ENCODE measurements around the gene PACC1. TPM values are rescaled to one million over a fixed set of nuclear protein-coding genes. Genes with fewer than 3 reads are reported as not detected.

The PACC1 gene
- total and polyA plus RNA-seq, 5 donors, result 2.3 to 4.9 (median 4.0) TPM

DNA sequence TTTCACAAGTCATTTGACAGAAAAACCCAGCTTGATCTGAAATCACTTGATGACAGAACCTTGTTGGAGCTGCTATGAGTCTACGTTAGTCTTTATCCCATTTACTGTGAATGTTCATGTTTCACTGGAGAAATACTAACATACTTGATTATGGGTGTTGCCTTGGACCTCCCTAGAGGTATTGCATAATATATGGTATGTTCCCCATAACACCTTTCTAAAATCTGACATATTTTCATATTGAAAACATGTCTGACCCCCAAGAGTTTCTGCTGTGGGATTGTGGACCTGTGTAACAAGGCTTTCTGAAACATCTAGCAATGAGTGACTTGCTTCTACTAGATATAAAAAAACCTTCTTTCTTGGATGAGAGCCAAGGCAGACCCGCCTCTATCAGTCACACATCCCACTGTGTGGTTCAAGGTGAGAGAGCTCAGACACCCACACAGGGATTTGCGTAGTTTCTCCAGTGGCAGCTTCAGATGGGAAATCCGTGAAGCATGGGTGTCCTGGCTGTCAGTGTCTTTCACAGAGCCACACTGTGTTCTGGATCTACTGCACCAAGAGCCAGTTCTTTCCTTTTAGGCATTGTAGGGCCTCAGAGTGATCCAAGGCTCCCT, 22.6 kb upstream of the PACC1 start:
- no peak for DNase-seq
- Histone ChIP-seq H3K4me1 (ENCODE audit: control insufficient read depth, insufficient read depth, low read length) (peaks cover 3% of the 10 kb centered on the region), H3K27me3 (ENCODE audit: control insufficient read depth, insufficient read depth) (no peaks in the 10 kb centered on the region), H3K27ac (ENCODE audit: low read length) (no peak overlapping the region), H3K4me3 (ENCODE audit: low read length) (no peak overlapping the region), H3K9me3 (ENCODE audit: control insufficient read depth, low read length) (no peaks in the 10 kb centered on the region)
- WGBS, result 71% methylated on average over 4 of the region's 4 CpGs
- intact Hi-C loops (cut with DNase I), result no loop called here
- ATAC-seq, result no peak

DNA sequence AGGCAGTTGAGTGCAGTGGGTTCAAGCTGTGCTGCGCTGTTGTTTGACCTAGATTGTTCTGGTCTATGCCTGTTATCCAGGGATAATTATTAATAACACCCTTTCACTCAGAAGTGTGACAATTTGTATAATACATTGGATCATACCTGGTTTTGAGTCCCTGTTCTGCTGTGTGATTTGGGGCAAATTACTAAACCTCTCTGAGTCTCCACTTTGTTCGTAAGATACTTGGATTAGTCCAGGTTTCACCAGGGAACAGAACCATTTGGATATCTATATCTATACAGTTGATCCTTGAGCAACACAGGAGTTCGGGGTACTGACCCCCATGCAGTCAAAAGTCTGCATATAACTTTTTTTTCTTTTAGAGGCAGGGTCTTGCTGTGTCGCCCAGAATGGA, 20.3 kb upstream of the PACC1 start:
- 92% methylated on average over 4 of the region's 4 CpGs for WGBS

DNA sequence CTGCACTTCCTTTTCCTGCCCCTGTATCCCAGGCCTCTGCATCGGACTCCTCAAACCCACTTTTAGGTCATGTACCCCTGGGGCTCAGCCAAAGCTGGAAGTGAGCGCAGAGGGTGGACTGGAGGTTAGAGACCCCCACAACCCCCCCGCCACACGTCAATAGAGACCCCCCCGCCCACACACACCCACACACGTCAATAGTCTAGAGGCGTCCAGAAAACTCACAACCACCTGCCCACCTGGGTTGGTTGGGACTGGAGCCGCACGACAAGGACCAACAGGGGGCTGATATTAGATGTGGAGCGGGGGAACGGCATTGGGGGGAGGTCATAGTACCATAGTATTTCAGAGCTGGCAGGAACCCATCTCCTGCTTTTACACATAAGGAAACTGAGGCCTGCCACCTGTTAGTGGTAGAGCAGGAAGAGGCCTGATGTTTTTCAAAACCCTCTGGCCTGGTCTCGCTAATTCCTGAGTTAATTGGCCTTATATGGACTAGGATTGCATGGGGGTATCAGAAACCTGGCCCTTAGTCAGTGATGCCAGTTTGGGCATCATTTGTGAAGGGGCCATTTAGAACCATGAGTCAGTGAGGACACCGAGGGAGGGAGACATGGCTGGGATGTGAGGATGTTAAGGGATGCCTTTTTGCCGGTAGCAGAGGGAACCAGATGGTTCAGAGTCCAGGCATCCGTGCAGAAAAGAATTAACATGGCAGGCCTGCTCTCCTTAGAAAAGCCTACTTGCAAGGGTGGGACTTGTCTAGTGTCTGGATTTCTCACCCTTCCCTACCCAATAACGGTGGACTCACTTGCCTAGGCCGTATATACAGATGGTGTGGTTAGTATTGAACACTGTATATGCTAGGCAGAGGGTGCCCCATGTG, 19.1 kb upstream of the PACC1 start:
- WGBS, result 55% methylated on average over 17 of the region's 17 CpGs
- intact Hi-C loops (cut with DNase I), result no loop called here

More for the DNA sequence above, 20.3 kb upstream of the PACC1 start:
- Histone ChIP-seq H3K4me1 (ENCODE audit: control insufficient read depth, insufficient read depth, low read length) (peaks cover 3% of the 10 kb centered on the region), H3K9me3 (ENCODE audit: control insufficient read depth, low read length) (no peaks in the 10 kb centered on the region), H3K27me3 (ENCODE audit: control insufficient read depth, insufficient read depth) (no peaks in the 10 kb centered on the region), H3K4me3 (ENCODE audit: low read length) (no peak overlapping the region), H3K27ac (ENCODE audit: low read length) (no peak overlapping the region)
- ATAC-seq, result no peak
- DNase-seq, result no peak
- intact Hi-C loops (cut with DNase I), result no loop called here

DNA sequence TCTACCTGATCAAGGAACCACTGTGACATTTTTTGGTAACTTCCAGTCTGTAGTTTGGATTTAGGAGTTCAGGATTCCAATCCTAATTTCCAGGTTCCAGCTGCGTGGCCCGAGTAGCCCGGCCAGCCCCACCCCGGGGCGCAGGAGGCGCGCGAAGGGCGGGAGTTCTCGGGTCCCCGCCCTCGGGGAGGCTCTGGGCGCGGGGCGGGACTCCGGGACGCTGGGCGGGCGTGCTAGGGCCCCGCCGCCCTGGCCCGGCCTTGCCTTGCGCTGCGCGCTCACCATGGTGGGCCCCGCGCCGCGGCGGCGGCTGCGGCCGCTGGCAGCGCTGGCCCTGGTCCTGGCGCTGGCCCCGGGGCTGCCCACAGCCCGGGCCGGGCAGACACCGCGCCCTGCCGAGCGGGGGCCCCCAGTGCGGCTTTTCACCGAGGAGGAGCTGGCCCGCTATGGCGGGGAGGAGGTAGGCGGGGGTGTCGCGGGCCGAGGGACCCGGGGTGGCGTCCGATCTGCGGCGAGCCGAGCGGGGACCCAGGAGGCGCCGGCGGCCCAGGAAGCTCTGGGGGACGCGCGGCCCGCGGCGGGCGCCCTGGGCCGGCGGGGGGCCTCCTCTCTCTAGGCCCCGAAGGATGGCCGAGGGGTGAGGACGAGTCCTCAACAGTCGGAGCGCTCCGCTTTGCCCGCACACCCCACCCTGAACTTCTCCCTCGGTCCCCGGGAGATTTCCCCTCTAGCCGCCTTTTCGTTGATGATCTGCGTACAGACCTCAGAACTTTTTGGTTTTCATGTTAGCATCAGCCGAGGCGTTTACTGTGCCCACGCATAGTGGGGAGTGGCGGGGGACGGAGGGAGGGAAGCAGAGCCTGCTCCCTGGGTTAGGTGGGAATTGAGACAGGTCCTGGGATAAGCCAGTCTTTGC, 18.2 kb upstream of the PACC1 start, which contains the start of gene NENF:
Gene NENF (plus strand): TSS at position 260 of the 916 bp plus-strand sequence. CDS start 24 bp downstream, at position 284.
- peak within 1 kb of the TSS; percentile 54 for H3K27ac ChIP-seq (ENCODE audit: low read length)
- H3K9me3 ChIP-seq (ENCODE audit: control insufficient read depth, low read length), result no peaks in the 10 kb centered on the region
- under 1% methylated on average over 86 of the region's 86 CpGs for WGBS
- no peaks in the 10 kb centered on the region for H3K27me3 ChIP-seq (ENCODE audit: control insufficient read depth, insufficient read depth)
- DNase-seq (peak; percentile 88 to 96 (median 95)), ATAC-seq (peak; percentile 99)
- peaks cover 3% of the 10 kb centered on the region for H3K4me1 ChIP-seq (ENCODE audit: control insufficient read depth, insufficient read depth, low read length)
- intact Hi-C loops (cut with DNase I), result no loop called here
- peak within 1 kb of the TSS; percentile 76 for H3K4me3 ChIP-seq (ENCODE audit: low read length)

More for the DNA sequence above, 19.1 kb upstream of the PACC1 start:
- peak in 1 of 3 donors; percentile 16 for DNase-seq
- Histone ChIP-seq H3K9me3 (ENCODE audit: control insufficient read depth, low read length) (no peaks in the 10 kb centered on the region), H3K4me1 (ENCODE audit: control insufficient read depth, insufficient read depth, low read length) (peaks cover 3% of the 10 kb centered on the region), H3K4me3 (ENCODE audit: low read length) (peak overlapping the region; percentile 76), H3K27me3 (ENCODE audit: control insufficient read depth, insufficient read depth) (no peaks in the 10 kb centered on the region), H3K27ac (ENCODE audit: low read length) (no peak overlapping the region)
- no peak for ATAC-seq

DNA sequence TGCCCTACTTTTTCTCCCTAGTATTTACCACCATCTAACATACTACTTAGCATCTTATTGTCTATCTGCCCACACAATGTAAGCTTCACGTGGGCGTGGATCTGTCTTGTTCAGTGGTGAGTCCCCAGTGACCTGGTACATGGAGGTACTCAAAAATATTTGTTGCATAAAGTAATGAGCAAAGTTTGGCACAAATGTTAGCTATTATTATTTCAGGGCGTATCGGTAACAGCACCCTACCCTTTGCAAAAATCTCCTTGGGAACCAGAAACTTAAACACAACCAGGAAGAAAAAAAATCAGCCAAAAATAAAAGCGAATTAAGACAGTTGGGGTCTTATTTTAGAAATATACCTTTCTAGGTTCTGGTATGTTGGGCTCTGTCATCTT, 17.6 kb upstream of the PACC1 start:
- no peaks in the 10 kb centered on the region for H3K27me3 ChIP-seq (ENCODE audit: control insufficient read depth, insufficient read depth)
- peak overlapping the region; percentile 76 for H3K4me3 ChIP-seq (ENCODE audit: low read length)
- intact Hi-C loops (cut with DNase I), result no loop called here
- WGBS, result 17% methylated on average over 5 of the region's 5 CpGs
- no peak overlapping the region for H3K27ac ChIP-seq (ENCODE audit: low read length)
- H3K9me3 ChIP-seq (ENCODE audit: control insufficient read depth, low read length), result no peaks in the 10 kb centered on the region
- ATAC-seq (no peak), DNase-seq (no peak)
- H3K4me1 ChIP-seq (ENCODE audit: control insufficient read depth, insufficient read depth, low read length), result peaks cover 3% of the 10 kb centered on the region

DNA sequence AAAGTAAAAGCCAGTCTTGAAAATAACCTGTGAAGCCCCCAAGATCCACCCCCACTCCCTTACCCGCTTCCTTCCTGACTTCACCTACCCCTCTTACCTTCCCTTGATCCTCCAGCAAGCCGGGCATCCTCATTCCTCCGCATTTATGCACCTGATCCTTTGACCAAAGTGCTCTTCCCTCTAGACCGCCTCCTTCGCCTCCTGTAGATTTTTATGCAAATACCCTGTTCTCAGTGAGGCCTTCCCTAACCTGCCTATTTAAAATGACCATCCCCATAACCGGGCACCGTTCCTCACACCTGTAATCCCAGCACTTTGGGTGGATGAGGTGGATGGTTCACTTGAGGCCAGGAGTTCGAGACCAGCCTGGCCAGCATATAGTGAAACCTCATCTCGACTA, 17.0 kb upstream of the PACC1 start:
- 94% methylated on average over 9 of the region's 9 CpGs for WGBS
- intact Hi-C loops (cut with DNase I), result no loop called here
- Histone ChIP-seq H3K27ac (ENCODE audit: low read length) (peak overlapping the region; percentile 6), H3K9me3 (ENCODE audit: control insufficient read depth, low read length) (no peaks in the 10 kb centered on the region), H3K4me3 (ENCODE audit: low read length) (no peak overlapping the region), H3K27me3 (ENCODE audit: control insufficient read depth, insufficient read depth) (no peaks in the 10 kb centered on the region), H3K4me1 (ENCODE audit: control insufficient read depth, insufficient read depth, low read length) (peaks cover 3% of the 10 kb centered on the region)
- ATAC-seq (no peak), DNase-seq (no peak)

DNA sequence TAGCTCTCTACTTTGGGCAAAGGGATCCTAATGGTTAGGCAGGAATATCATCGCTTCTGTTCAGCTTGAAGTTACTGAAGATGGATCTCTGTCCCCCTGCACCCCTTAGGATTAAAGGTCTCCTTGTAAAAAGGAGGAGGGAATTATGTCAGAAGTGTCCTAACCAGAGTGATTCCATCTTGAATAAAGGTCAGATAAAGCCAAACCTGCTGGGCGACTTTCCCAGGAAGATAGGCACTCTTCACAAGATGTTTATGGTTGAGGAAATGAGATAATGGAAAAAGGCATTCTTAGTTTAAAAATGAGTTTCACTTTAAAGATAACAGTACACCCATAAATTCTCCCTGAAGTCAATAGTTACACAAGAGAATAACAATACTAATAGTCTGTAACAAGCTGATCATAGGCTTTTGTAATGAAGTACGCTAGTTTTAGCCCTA, 16.3 kb upstream of the PACC1 start:
- WGBS, result 77% methylated on average over 3 of the region's 3 CpGs
- no peak for ATAC-seq

DNA sequence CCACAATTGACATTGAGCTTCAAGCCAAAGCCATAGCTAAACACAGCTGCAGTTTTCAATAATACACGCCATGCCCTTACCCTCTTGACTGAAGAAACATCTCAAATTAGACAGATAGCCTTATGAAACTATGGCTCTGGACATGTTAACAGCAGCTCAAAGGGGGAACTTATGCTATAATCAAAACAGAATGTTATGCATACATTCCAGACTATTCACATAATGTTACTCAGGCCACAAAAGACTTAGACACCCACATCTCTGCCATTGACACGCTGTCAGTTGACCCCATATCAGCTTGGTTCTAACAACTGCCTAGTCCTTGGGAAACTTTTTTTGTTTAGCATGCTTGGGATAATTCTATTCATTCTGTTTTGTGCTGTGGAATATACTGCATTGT, 15.7 kb upstream of the PACC1 start:
- Histone ChIP-seq H3K4me3 (ENCODE audit: low read length) (no peak overlapping the region), H3K4me1 (ENCODE audit: control insufficient read depth, insufficient read depth, low read length) (peaks cover 3% of the 10 kb centered on the region), H3K9me3 (ENCODE audit: control insufficient read depth, low read length) (no peaks in the 10 kb centered on the region), H3K27ac (ENCODE audit: low read length) (no peak overlapping the region), H3K27me3 (ENCODE audit: control insufficient read depth, insufficient read depth) (no peaks in the 10 kb centered on the region)
- 75% methylated on average over 2 of the region's 2 CpGs for WGBS
- no peak for DNase-seq
- ATAC-seq, result no peak
- intact Hi-C loops (cut with DNase I), result no loop called here

More for the DNA sequence above, 16.3 kb upstream of the PACC1 start:
- no peak for DNase-seq
- intact Hi-C loops (cut with DNase I), result no loop called here
- Histone ChIP-seq H3K27me3 (ENCODE audit: control insufficient read depth, insufficient read depth) (no peaks in the 10 kb centered on the region), H3K4me1 (ENCODE audit: control insufficient read depth, insufficient read depth, low read length) (peaks cover 3% of the 10 kb centered on the region), H3K27ac (ENCODE audit: low read length) (no peak overlapping the region), H3K9me3 (ENCODE audit: control insufficient read depth, low read length) (no peaks in the 10 kb centered on the region), H3K4me3 (ENCODE audit: low read length) (no peak overlapping the region)

DNA sequence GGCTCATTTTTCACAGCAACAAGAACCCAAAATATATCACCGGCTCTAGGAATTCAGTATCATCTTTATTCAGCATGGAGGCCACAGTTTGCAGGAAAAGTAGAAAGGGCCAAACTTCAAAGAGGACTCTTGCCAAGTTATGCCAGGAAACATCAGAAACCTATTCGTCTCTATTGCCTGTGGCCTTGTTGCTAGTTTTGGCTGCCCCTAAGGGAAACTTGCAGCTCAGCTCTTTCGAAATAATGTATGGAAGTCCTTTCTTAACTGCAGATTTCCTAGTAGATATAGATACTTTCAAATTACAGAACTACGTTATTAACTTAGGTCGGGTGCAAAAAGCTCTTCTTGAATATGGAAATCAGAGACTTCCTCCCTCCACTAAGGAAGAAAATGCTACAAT, 13.8 kb upstream of the PACC1 start:
- Histone ChIP-seq H3K9me3 (ENCODE audit: control insufficient read depth, low read length) (no peaks in the 10 kb centered on the region), H3K27ac (ENCODE audit: low read length) (no peak overlapping the region), H3K27me3 (ENCODE audit: control insufficient read depth, insufficient read depth) (no peaks in the 10 kb centered on the region), H3K4me1 (ENCODE audit: control insufficient read depth, insufficient read depth, low read length) (no peaks in the 10 kb centered on the region), H3K4me3 (ENCODE audit: low read length) (no peak overlapping the region)
- intact Hi-C loops (cut with DNase I), result no loop called here
- ATAC-seq, result no peak
- DNase-seq, result no peak
- WGBS, result 61% methylated on average over 5 of the region's 5 CpGs

DNA sequence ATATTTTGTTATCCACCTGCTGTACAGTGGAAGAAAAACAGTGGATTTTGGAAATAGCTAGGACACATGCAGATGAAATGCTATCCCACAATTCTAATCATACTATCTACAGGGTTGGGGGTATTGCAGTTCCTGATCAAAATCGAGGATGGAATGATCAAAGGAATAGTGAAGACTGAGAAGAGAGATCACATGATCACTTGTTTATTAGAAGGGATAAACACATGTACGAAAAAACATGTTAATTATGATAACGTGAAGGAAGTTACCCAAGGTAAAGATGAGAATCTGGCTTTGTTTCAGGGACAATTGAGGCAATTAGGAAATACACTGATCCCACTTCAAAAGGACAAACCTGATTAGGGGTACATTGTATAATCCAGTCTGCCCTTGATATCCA, 9.2 kb upstream of the PACC1 start:
- Histone ChIP-seq H3K9me3 (ENCODE audit: control insufficient read depth, low read length) (no peaks in the 10 kb centered on the region), H3K4me1 (ENCODE audit: control insufficient read depth, insufficient read depth, low read length) (no peaks in the 10 kb centered on the region), H3K4me3 (ENCODE audit: low read length) (no peak overlapping the region), H3K27me3 (ENCODE audit: control insufficient read depth, insufficient read depth) (no peaks in the 10 kb centered on the region), H3K27ac (ENCODE audit: low read length) (no peak overlapping the region)
- DNase-seq (no peak), ATAC-seq (no peak)
- intact Hi-C loops (cut with DNase I), result no loop called here
- WGBS, result 78% methylated on average over 3 of the region's 3 CpGs

Data from right cardiac atrium (tissue), 5 donors.